ENCODE measurements around the gene DFFB. TPM values are rescaled to one million over a fixed set of nuclear protein-coding genes. Genes with fewer than 3 reads are reported as not detected.

Gene DFFB
- total and polyA plus RNA-seq, 2 experiments from 2014 or later = 5.5 to 6.2 TPM

DNA sequence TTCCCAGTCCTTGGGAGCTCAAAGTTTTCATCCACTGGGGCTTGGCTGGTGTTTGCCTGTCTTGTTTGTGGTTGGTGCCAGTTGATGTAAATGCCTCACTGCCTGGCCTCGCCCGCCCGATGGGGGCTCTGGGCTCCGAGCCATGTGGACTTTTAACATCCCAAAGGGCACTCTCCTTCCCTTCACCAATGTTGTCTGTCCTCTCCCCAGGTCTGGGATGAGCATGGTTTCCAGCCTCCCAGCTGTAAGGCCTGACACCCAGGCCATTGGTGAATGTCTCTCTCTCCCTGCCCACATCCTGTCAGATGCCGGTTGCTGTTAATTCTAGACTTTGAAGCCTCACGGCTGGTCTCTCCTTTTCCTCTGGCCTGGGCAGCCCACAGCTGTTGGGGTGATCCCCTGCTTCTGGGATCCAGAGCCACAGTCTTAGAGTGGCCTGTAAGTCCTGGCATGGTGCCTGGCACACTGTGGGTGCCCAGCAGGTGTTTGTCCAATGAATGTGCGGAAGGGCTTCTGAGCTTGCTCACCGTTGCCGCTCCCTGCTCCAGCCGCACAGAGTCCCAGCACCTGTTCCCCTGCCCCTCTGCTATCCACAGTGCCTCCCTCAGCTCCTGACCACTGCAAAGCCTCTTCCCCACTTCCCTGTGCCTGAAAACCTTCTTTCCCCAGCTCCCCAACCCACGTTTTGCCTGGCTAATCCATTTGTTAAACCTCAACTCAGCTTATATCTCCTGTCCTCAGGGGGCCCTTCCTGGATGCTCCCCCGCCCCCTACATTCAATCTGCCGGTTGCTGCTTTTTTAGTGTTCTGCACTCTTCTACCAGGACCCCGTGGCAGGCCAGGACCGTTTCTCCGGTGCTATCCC is 46.1 kb downstream of the DFFB start:
- Histone ChIP-seq H2AFZ (no peak overlapping the region), H3K36me3 (replicated peaks; ENCODE audit: insufficient read depth, low read depth) (no peaks in the 10 kb centered on the region), H3K4me1 (ENCODE audit: insufficient read depth) (no peaks in the 10 kb centered on the region), H3K27me3 (no peaks in the 10 kb centered on the region), H3K9me3 (ENCODE audit: low read depth) (no peaks in the 10 kb centered on the region), H3K4me3 (no peak overlapping the region), H3K27ac (no peak overlapping the region), H3K4me2 (no peak overlapping the region), H3K79me2 (peaks cover 22% of the 10 kb centered on the region), H4K20me1 (ENCODE audit: insufficient read depth, poor library complexity, severe bottlenecking) (no peaks in the 10 kb centered on the region), H3K9me2 (replicated peaks; ENCODE audit: insufficient read depth) (no peaks in the 10 kb centered on the region)
- DNase-seq (ENCODE audit: low spot score) = no peak
- WGBS (ENCODE audit: low lambda C conversion rate, missing lambda C conversion rate) = 88% methylated on average over 16 of the region's 16 CpGs
- TF ChIP-seq EZH2phosphoT487 (IDR thresholded peaks at IDR 0.05; ENCODE audit: low read depth, severe bottlenecking, unreplicated experiment) (no peak), EZH2 (IDR thresholded peaks at IDR 0.05; ENCODE audit: borderline replicate concordance) (no peak)
- TF ChIP-seq, protein P1, sequence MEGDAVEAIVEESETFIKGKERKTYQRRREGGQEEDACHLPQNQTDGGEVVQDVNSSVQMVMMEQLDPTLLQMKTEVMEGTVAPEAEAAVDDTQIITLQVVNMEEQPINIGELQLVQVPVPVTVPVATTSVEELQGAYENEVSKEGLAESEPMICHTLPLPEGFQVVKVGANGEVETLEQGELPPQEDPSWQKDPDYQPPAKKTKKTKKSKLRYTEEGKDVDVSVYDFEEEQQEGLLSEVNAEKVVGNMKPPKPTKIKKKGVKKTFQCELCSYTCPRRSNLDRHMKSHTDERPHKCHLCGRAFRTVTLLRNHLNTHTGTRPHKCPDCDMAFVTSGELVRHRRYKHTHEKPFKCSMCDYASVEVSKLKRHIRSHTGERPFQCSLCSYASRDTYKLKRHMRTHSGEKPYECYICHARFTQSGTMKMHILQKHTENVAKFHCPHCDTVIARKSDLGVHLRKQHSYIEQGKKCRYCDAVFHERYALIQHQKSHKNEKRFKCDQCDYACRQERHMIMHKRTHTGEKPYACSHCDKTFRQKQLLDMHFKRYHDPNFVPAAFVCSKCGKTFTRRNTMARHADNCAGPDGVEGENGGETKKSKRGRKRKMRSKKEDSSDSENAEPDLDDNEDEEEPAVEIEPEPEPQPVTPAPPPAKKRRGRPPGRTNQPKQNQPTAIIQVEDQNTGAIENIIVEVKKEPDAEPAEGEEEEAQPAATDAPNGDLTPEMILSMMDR (IDR thresholded peaks at IDR 0.05; ENCODE audit: poor library complexity) = no peak

DNA sequence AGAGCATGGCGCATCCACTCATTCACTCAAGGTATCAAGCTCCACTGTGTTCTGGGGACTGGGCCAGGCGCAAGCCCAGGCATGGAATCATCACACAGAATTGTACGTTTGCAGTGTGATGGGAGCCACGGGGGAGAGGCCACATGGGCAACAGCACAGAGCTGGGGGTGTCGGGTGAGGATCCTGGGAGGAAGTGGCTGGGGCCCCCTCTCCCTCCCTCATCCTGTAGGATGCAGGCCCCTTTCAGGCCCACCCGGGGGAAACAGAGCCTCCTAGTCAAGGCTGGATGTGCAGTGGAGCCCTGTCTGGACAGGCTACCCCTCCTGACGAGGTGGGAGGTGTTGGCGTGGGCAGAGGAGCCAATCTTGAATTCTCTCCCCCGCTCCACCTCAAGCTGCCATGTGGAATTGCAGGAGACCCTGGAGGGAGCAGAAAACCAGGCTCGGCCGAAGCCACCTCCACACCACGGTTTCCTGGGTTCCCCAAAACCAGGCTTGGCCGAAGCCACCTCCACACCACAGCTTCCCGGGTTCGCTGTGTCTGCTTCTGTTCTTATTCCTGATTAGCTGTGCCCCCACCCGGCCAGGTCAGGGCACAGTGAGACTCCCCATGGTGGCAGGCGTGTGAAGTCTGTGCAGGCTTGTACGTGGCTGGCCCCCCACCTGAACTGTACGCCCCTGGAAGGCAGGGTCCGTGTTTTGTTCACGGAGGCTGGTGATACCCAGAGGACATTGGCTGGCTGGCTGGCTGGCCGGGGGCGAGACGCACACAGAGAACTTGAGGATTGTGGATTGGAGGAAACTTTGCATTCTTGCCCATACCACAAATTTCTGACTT is 46.9 kb downstream of the DFFB start:
- TF ChIP-seq EZH2 (IDR thresholded peaks at IDR 0.05; ENCODE audit: borderline replicate concordance) = no peak
- TF ChIP-seq, protein P1 (IDR thresholded peaks at IDR 0.05; ENCODE audit: poor library complexity) = no peak
- TF ChIP-seq EZH2phosphoT487 (IDR thresholded peaks at IDR 0.05; ENCODE audit: low read depth, severe bottlenecking, unreplicated experiment) = no peak
- Histone ChIP-seq H3K27ac (no peak overlapping the region), H2AFZ (no peak overlapping the region), H3K4me3 (no peak overlapping the region), H3K4me1 (ENCODE audit: insufficient read depth) (no peaks in the 10 kb centered on the region), H3K79me2 (peaks cover 14% of the 10 kb centered on the region), H3K4me2 (no peak overlapping the region), H3K9me2 (replicated peaks; ENCODE audit: insufficient read depth) (no peaks in the 10 kb centered on the region), H3K9me3 (ENCODE audit: low read depth) (no peaks in the 10 kb centered on the region), H3K36me3 (replicated peaks; ENCODE audit: insufficient read depth, low read depth) (no peaks in the 10 kb centered on the region), H3K27me3 (no peaks in the 10 kb centered on the region), H4K20me1 (ENCODE audit: insufficient read depth, poor library complexity, severe bottlenecking) (no peaks in the 10 kb centered on the region)
- WGBS (ENCODE audit: low lambda C conversion rate, missing lambda C conversion rate) = 86% methylated on average over 24 of the region's 24 CpGs
- DNase-seq (ENCODE audit: low spot score) = no peak

DNA sequence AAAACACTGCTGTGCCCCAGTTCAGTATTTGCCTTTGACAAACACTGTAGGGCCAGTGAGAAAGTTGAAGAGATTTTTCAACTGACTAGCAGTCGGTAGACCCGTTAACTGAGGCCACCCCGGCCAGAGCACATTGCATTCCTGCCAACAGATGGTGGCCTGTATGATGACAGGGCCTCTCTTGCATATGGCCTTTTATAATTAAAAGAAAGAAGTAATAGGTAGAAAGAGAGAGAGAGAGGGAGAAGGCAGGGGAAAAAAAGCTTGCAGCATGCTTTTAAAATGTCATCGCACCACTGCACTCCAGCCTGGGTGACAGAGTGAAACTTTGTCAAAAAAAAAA is 47.5 kb downstream of the DFFB start:
- Histone ChIP-seq H3K4me1 (ENCODE audit: insufficient read depth) (no peaks in the 10 kb centered on the region), H3K79me2 (peaks cover 8% of the 10 kb centered on the region), H3K9me3 (ENCODE audit: low read depth) (no peaks in the 10 kb centered on the region), H3K27me3 (no peaks in the 10 kb centered on the region), H3K4me2 (no peak overlapping the region), H3K9me2 (replicated peaks; ENCODE audit: insufficient read depth) (no peaks in the 10 kb centered on the region), H3K27ac (no peak overlapping the region), H4K20me1 (ENCODE audit: insufficient read depth, poor library complexity, severe bottlenecking) (no peaks in the 10 kb centered on the region), H3K4me3 (no peak overlapping the region), H2AFZ (no peak overlapping the region), H3K36me3 (replicated peaks; ENCODE audit: insufficient read depth, low read depth) (no peaks in the 10 kb centered on the region)
- TF ChIP-seq EZH2phosphoT487 (IDR thresholded peaks at IDR 0.05; ENCODE audit: low read depth, severe bottlenecking, unreplicated experiment) (no peak), EZH2 (IDR thresholded peaks at IDR 0.05; ENCODE audit: borderline replicate concordance) (no peak)
- TF ChIP-seq, protein P1 (IDR thresholded peaks at IDR 0.05; ENCODE audit: poor library complexity) = no peak
- no peak for DNase-seq (ENCODE audit: low spot score)
- 82% methylated on average over 4 of the region's 4 CpGs for WGBS (ENCODE audit: low lambda C conversion rate, missing lambda C conversion rate)

Data from hepatocyte (in vitro differentiated cells).